Measurements from ENCODE around the gene LRCH4. TPM values are rescaled to one million over a fixed set of nuclear protein-coding genes. Genes with fewer than 3 reads are reported as not detected.
"Not testable (repeated sequence)": the region's sequence is repeated elsewhere in the genome, so short reads cannot be mapped to it uniquely, and the experiment has no call there.

The LRCH4 gene
- total RNA-seq, 1 experiment from 2014 or later = 42.4 TPM

- Histone ChIP-seq H3K36me3 (ENCODE audit: insufficient read depth, low read length, poor library complexity, severe bottlenecking) (no peaks in the 10 kb centered on the region), H3K4me3 (ENCODE audit: low read depth, low read length, poor library complexity, severe bottlenecking) (no peak overlapping the region), H3K27me3 (replicated peaks; ENCODE audit: insufficient read depth, low read depth, low read length, poor library complexity) (no peaks in the 10 kb centered on the region), H3K27ac (ENCODE audit: low read depth, low read length, poor library complexity, severe bottlenecking) (no peak overlapping the region), H3K9me3 (ENCODE audit: low read depth, low read length, poor library complexity, severe bottlenecking) (no peaks in the 10 kb centered on the region), H3K4me1 (ENCODE audit: insufficient read depth, low read length, poor library complexity, severe bottlenecking) (peaks cover 31% of the 10 kb centered on the region)
- DNase-seq (ENCODE audit: low spot score) = no peak
- POLR2A ChIA-PET (ENCODE audit: low non-redundant PET) = no interaction called here
- intact Hi-C loops (cut with micrococcal nuclease; ENCODE audit: unreplicated experiment) = no loop called here
- no TSS peak for BruUV-seq (replicated peaks)
- no peak for TF ChIP-seq EZH2 (IDR thresholded peaks at IDR 0.05; ENCODE audit: borderline replicate concordance, low read depth, low read length, poor library complexity, severe bottlenecking)
- TF ChIP-seq, protein P1, sequence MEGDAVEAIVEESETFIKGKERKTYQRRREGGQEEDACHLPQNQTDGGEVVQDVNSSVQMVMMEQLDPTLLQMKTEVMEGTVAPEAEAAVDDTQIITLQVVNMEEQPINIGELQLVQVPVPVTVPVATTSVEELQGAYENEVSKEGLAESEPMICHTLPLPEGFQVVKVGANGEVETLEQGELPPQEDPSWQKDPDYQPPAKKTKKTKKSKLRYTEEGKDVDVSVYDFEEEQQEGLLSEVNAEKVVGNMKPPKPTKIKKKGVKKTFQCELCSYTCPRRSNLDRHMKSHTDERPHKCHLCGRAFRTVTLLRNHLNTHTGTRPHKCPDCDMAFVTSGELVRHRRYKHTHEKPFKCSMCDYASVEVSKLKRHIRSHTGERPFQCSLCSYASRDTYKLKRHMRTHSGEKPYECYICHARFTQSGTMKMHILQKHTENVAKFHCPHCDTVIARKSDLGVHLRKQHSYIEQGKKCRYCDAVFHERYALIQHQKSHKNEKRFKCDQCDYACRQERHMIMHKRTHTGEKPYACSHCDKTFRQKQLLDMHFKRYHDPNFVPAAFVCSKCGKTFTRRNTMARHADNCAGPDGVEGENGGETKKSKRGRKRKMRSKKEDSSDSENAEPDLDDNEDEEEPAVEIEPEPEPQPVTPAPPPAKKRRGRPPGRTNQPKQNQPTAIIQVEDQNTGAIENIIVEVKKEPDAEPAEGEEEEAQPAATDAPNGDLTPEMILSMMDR (conservative IDR thresholded peaks at IDR 0.05; ENCODE audit: low read depth, low read length) = no peak
- CTCF ChIA-PET = interaction anchor here (0.6 kb wide), 1 partner anchor 180 kb away, joined by 5 read pairs; no protein-coding TSS in a partner anchor
Observed at GRCh38 chr7:100544967-100545359, 41.0 kb downstream of the LRCH4 start.

- intact Hi-C loops (cut with micrococcal nuclease; ENCODE audit: unreplicated experiment) = no loop called here
- Histone ChIP-seq H3K27ac (ENCODE audit: low read depth, low read length, poor library complexity, severe bottlenecking) (no peak overlapping the region), H3K27me3 (replicated peaks; ENCODE audit: insufficient read depth, low read depth, low read length, poor library complexity) (no peaks in the 10 kb centered on the region), H3K4me3 (ENCODE audit: low read depth, low read length, poor library complexity, severe bottlenecking) (no peak overlapping the region), H3K9me3 (ENCODE audit: low read depth, low read length, poor library complexity, severe bottlenecking) (no peaks in the 10 kb centered on the region), H3K36me3 (ENCODE audit: insufficient read depth, low read length, poor library complexity, severe bottlenecking) (no peaks in the 10 kb centered on the region), H3K4me1 (ENCODE audit: insufficient read depth, low read length, poor library complexity, severe bottlenecking) (peaks cover 31% of the 10 kb centered on the region)
- no peak for DNase-seq (ENCODE audit: low spot score)
- no peak for TF ChIP-seq EZH2 (IDR thresholded peaks at IDR 0.05; ENCODE audit: borderline replicate concordance, low read depth, low read length, poor library complexity, severe bottlenecking)
- TF ChIP-seq, protein P1 (conservative IDR thresholded peaks at IDR 0.05; ENCODE audit: low read depth, low read length) = no peak
- CTCF ChIA-PET = interaction anchor here (0.6 kb wide), 1 partner anchor 180 kb away, joined by 5 read pairs; no protein-coding TSS in a partner anchor
- BruUV-seq (replicated peaks) = no TSS peak
- POLR2A ChIA-PET (ENCODE audit: low non-redundant PET) = no interaction called here
Observed at GRCh38 chr7:100544386-100544785, 41.5 kb downstream of the LRCH4 start.

- BruUV-seq (replicated peaks) = no TSS peak
- H3K27me3 ChIP-seq (replicated peaks; ENCODE audit: insufficient read depth, low read depth, low read length, poor library complexity) = no peaks in the 10 kb centered on the region
- peaks cover 31% of the 10 kb centered on the region for H3K4me1 ChIP-seq (ENCODE audit: insufficient read depth, low read length, poor library complexity, severe bottlenecking)
- POLR2A ChIA-PET (ENCODE audit: low non-redundant PET) = interaction anchor here (0.8 kb wide), 1 partner anchor 80 kb away, joined by 7 read pairs; no protein-coding TSS in a partner anchor
- TF ChIP-seq EZH2 (IDR thresholded peaks at IDR 0.05; ENCODE audit: borderline replicate concordance, low read depth, low read length, poor library complexity, severe bottlenecking) = no peak
- TF ChIP-seq, protein P1 (conservative IDR thresholded peaks at IDR 0.05; ENCODE audit: low read depth, low read length) = no peak
- no peaks in the 10 kb centered on the region for H3K9me3 ChIP-seq (ENCODE audit: low read depth, low read length, poor library complexity, severe bottlenecking)
- intact Hi-C loops (cut with micrococcal nuclease; ENCODE audit: unreplicated experiment) = no loop called here
- no peak overlapping the region for H3K4me3 ChIP-seq (ENCODE audit: low read depth, low read length, poor library complexity, severe bottlenecking)
- no peaks in the 10 kb centered on the region for H3K36me3 ChIP-seq (ENCODE audit: insufficient read depth, low read length, poor library complexity, severe bottlenecking)
- no peak for DNase-seq (ENCODE audit: low spot score)
- no peak overlapping the region for H3K27ac ChIP-seq (ENCODE audit: low read depth, low read length, poor library complexity, severe bottlenecking)
- CTCF ChIA-PET = interaction anchor here (0.6 kb wide), 1 partner anchor 43 kb away, joined by 3 read pairs; the partner anchor contains the start of gene FBXO24
Observed at GRCh38 chr7:100543586-100543985, 42.3 kb downstream of the LRCH4 start.

DNA sequence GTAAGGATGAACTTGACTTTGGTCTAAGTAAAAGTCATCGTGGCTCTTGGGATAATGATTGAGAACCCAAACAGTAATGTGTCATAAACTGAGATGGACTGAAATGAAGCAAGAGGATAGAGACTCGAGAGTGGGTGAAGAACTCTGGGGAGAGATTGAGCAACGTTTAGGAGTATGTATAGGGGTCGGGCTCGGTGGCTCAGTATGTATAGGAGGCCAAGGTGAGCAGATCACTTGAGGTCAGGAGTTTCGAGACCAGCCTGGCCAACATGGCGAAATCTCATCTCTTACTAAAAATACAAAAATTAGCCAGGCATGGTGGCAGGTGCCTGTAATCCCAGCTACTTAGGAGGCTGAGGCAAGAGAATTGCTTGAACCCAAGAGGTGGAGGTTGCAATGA lies 44.6 kb downstream of the LRCH4 start:
- POLR2A ChIA-PET (ENCODE audit: low non-redundant PET); BruUV-seq (replicated peaks); CTCF ChIA-PET; intact Hi-C loops (cut with micrococcal nuclease; ENCODE audit: unreplicated experiment); H3K36me3 ChIP-seq (ENCODE audit: insufficient read depth, low read length, poor library complexity, severe bottlenecking); H3K27ac ChIP-seq (ENCODE audit: low read depth, low read length, poor library complexity, severe bottlenecking); H3K9me3 ChIP-seq (ENCODE audit: low read depth, low read length, poor library complexity, severe bottlenecking); DNase-seq (ENCODE audit: low spot score); H3K4me3 ChIP-seq (ENCODE audit: low read depth, low read length, poor library complexity, severe bottlenecking); H3K27me3 ChIP-seq (replicated peaks; ENCODE audit: insufficient read depth, low read depth, low read length, poor library complexity): not testable (repeated sequence)
- peaks cover 14% of the 10 kb centered on the region for H3K4me1 ChIP-seq (ENCODE audit: insufficient read depth, low read length, poor library complexity, severe bottlenecking)

All from A673 (cell line).